Mesodermal cell (in vitro differentiated cells): ENCODE results near the gene TBC1D9B.
"Not testable (repeated sequence)": the region's sequence is repeated elsewhere in the genome, so short reads cannot be mapped to it uniquely, and the experiment has no call there.

ENCODE experiments used
- H3K27ac ChIP-seq: 2 replicates; pipeline ENCODE4 v1.7.0; 2013; ENCODE audit warnings: mild to moderate bottlenecking, low read depth, low read length, moderate library complexity; ENCODE audit not compliant: severe bottlenecking
- H3K36me3 ChIP-seq: 2 replicates; pipeline ENCODE4 v1.7.1; 2013; ENCODE audit warnings: mild to moderate bottlenecking, low read length, moderate library complexity; ENCODE audit not compliant: control insufficient read depth, insufficient read depth
- H3K4me1 ChIP-seq: one replicate; pipeline ENCODE4 v1.7.1; 2013; ENCODE audit warnings: mild to moderate bottlenecking, low read length; ENCODE audit not compliant: insufficient read depth, control insufficient read depth, poor library complexity, severe bottlenecking
- H3K4me3 ChIP-seq: 2 replicates; pipeline ENCODE4 v1.7.0; 2013; ENCODE audit warnings: low read length, control low read depth, mild to moderate bottlenecking; ENCODE audit not compliant: insufficient read depth, poor library complexity, severe bottlenecking; ENCODE audit errors: extremely low read depth
- H3K9me3 ChIP-seq: 2 replicates; pipeline ENCODE4 v1.7.1; 2013; ENCODE audit warnings: mild to moderate bottlenecking, low read length, moderate library complexity; ENCODE audit not compliant: control insufficient read depth
- WGBS, 2 experiments: methylation state at CpG; one replicate each; pipeline ENCODE4 v1.1.5; 2013; ENCODE audit warnings: missing lambda C conversion rate in 2 of 2; ENCODE audit not compliant: insufficient coverage in 2 of 2; 5-methylcytosine and 5-hydroxymethylcytosine counted together

TBC1D9B gene

DNA sequence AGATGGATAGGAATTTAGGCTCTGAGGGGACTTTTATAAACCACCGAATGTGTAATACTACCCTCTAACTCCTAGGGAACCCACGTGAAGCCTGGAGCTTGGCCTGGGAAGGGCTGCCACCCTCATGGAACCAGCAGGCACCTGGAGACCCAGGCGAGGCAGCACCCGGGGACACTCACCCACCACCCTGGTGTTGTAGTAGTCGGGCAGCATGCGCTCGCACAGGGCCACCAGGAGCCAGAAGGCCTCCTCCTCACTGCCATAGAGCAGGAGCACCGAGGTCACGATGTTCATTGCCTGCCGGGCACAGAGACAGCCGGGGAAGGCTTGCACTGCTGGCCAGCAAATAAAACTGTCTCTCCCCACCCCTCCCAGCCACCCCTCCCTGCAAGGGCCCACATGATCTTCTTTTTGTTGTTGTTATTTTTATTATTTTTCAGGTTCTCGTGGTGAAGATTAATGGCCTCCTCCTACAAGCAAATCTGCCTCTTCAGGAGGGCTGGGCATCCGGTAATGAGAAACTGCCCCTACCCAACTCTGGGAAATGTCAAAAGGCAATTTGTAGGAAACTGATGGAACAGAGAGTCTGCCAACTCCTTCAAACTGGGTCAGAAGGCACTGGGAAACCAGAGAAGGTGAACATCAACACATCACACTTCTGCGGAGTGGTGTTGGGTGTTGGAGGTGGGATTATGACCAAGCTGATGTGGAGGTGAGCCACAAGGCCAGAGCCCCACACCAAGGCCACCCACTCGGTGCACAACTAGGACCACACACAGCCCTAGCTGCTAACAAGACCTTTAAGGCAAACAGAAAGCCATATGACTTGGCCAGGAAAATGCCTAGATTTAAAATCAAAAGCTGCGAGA lies 31.7 kb downstream of the TBC1D9B start:
- H3K36me3 ChIP-seq = peaks cover 79% of the 10 kb centered on the region

DNA sequence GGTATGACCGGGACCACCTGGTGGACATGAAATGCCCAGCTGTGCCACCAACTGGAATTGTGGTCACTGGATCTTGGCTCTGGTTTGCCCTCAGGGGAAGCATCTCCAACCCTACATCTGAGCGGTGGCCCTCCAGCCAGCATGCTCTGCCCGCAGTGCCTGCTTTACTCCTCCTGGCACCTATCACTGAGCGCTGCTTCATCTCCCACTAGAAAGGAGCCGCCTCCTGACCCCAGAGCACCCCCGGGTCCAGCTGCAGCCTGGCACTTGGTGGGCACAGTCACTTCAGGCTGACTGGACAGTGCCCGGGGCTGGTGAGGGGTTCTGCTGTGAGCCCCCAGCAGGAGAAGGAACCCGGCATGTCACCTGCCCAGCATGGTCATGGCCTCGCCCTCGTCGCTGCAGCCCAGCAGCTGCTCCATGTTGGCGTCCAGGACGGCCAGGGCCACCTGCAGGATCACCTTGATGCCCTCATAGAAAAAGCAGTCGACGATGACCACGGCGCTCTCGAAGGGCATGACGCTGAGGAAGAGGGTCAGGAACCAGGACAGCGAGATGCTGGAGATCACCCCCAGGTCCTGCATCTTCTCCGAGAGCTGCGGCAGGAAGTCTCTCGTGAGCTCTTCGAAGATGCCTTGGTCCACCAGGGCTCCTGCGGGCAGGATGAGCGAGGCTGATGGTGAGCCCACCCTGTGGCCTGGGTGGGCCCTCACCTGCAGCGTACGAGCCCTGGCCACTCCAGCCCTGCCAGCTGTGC lies 33.0 kb downstream of the TBC1D9B start:
- no peaks in the 10 kb centered on the region for H3K4me1 ChIP-seq
- no peak overlapping the region for H3K27ac ChIP-seq
- H3K9me3 ChIP-seq = no peaks in the 10 kb centered on the region
- H3K36me3 ChIP-seq = peaks cover 81% of the 10 kb centered on the region
- WGBS, 2 experiments = 95 to 97% methylated on average over 25 of the region's 28 CpGs
- no peak overlapping the region for H3K4me3 ChIP-seq

More for the DNA sequence above, 31.7 kb downstream of the TBC1D9B start:
- Histone ChIP-seq H3K9me3 (no peaks in the 10 kb centered on the region), H3K4me3 (no peak overlapping the region), H3K4me1 (no peaks in the 10 kb centered on the region), H3K27ac (no peak overlapping the region)
- 95 to 98% methylated on average over 7 of the region's 16 CpGs for WGBS, 2 experiments

DNA sequence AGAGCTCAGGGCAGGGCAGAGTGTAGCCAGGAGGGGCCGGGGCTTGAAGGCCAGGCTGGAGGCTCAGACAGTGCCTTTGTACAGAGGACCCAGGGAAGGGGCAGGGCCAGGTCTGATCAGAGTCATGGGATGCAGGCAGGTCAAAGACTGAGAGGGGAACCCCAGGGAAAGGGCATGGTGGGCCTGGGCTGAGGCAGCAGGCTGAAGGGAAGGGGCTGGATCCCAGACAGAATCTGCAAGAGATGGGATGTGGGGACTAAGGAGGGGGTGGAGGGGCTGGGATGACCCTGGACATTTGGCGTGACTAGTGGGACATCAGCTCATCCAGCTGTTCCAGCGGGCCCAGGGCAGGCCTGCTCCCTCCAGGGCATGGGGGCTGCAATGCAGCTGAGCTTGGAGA lies 33.6 kb downstream of the TBC1D9B start:
- Histone ChIP-seq H3K4me3 (no peak overlapping the region), H3K27ac (no peak overlapping the region), H3K9me3 (no peaks in the 10 kb centered on the region), H3K36me3 (peaks cover 82% of the 10 kb centered on the region), H3K4me1 (no peaks in the 10 kb centered on the region)
- WGBS, 2 experiments = 92 to 100% methylated on average over 1 to 3 of the region's 3 CpGs

DNA sequence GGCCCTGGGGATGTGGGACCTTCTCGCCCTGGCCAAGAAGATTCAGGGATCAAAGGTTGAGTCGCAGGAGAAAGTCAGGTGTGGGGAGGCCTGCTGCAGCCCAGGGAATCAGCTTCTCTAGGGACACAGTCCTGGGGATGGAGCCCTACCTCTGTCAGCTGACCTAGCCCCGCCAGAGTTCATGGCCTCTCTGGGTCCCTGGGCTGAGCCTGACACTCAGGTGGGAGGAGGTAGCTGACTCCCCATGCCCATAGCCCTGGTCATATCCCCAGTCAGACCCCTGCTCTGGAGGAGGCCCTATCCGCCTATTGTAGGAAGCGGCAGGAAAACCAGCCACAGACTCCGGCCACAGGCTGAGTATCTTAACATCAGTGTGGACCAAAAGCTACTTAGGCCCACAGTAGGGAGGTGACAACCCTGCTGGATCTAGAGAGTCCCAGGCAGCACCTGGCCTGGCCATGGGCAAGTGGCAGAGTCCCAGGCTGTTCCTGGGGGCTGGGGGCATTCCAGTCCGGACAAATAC lies 34.0 kb downstream of the TBC1D9B start:
- WGBS, 2 experiments = 93 to 95% methylated on average over 4 to 6 of the region's 7 CpGs

DNA sequence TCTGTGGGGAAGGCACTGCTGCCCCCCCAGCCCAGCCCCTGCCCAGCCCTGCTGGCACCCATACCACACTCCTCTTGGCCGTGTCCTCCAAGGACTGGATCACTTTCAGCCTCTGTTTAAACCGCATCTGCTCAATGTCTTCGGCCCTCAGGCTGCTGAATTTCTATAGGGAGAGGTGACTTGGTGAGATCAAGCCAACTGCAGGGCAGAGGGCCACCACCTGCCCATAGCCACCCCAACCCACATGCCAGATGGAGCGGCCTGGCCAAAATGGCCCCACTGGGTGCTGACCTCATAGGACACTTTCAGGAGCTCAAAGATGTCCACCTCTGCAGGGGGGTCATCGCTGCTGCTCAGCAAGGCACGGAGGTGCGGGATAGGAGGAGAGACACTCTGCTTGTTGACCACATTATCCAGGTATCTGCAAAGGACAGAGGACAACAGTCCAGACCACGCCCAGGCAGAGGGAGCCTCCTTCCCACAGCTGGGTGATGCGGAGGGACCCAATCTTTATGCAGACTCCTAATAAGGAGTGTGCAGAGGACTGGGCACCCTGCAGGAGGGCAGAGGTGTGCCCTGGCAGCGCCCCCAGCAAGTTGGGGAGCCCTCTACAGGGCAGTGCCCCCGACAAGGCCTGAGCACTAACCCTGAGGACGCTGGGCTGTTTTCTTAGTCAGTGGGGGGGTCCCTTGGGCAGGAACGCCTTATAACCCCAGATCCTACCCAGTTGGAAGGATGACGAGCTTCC lies 34.7 kb downstream of the TBC1D9B start:
- Histone ChIP-seq H3K4me3 (no peak overlapping the region), H3K36me3 (peaks cover 79% of the 10 kb centered on the region), H3K9me3 (no peaks in the 10 kb centered on the region), H3K27ac (no peak overlapping the region), H3K4me1 (no peaks in the 10 kb centered on the region)
- WGBS, 2 experiments = 97 to 99% methylated on average over 9 to 12 of the region's 14 CpGs

More for the DNA sequence above, 34.0 kb downstream of the TBC1D9B start:
- no peaks in the 10 kb centered on the region for H3K9me3 ChIP-seq
- peaks cover 82% of the 10 kb centered on the region for H3K36me3 ChIP-seq
- H3K27ac ChIP-seq = no peak overlapping the region
- H3K4me1 ChIP-seq = no peaks in the 10 kb centered on the region
- no peak overlapping the region for H3K4me3 ChIP-seq

DNA sequence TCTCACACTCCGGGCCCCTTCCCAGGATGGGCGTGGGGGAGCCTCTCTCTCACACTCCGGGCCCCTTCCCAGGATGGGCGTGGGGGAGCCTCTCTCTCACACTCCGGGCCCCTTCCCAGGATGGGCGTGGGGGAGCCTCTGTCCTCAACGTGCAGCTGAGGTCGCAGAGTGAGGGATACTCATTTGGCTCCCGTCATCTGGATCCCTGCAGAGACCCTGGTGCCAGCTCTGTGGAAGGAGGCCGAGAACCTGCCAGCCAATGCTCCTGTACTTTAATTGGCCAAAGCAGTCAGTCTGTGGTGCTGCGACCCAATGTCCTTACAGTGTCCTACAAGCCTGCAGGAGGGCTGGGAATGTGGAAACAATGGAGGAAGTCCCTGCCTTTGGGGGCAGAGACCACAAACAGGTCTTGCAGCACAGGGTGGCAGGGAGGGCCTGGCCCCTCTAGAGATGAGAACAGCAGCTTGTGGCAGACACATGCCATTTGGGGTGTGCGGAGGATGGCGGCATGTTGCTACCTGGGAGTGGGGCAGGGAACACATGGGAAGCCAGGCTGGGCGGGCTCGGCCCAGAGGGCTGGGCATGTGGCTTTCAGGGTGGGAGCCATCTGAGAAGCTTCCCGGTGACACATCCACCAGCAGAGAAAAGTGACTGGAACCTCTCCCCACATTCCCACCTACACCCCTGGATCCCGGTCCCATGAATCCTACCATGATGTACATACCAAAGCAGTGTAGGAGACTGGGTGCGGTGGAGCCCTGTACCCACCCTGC lies 35.5 kb downstream of the TBC1D9B start:
- Histone ChIP-seq H3K36me3 (peaks cover 79% of the 10 kb centered on the region), H3K27ac (no peak overlapping the region), H3K9me3 (no peaks in the 10 kb centered on the region), H3K4me1 (no peaks in the 10 kb centered on the region), H3K4me3 (no peak overlapping the region)
- 97 to 98% methylated on average over 10 to 14 of the region's 18 CpGs for WGBS, 2 experiments

DNA sequence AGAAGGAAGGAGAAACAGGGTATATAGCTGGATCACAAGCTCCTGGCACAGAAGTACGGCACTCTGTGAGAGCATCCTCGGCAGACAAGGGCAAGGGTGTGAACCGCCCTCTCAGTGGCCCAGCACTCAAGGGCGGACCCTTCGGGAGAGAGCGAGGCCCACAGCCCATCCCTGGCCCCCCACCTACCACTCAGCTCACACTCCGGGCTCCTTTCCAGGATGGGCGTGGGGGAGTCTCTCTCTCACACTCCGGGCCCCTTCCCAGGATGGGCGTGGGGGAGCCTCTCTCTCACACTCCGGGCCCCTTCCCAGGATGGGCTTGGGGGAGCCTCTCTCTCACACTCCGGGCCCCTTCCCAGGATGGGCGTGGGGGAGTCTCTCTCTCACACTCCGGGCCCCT lies 36.2 kb downstream of the TBC1D9B start:
- H3K27ac ChIP-seq, H3K9me3 ChIP-seq, H3K4me1 ChIP-seq, H3K4me3 ChIP-seq: not testable (repeated sequence)
- H3K36me3 ChIP-seq = peaks cover 85% of the 10 kb centered on the region
- WGBS, 2 experiments = 94 to 96% methylated on average over 5 to 9 of the region's 14 CpGs

DNA sequence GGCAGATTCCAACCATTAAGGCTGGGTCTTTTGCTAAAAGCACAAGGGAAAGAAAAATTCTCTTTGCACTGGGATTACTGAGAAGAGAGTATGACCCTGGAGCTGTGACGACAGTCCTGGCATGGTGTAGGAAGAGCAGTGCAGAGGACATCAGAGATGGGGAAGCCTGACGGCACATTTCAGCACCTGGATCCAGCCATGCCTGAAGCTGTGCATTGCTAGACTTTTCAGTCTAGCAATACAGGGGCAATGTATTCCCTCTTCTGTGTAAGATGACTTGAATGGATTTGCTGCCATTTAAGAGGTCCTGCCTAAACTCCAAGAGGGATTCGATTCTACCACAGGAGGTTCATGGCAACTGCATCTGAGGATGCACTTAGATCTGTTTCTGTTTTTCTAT lies 36.7 kb downstream of the TBC1D9B start:
- WGBS, 2 experiments = 96 to 98% methylated on average over 3 of the region's 3 CpGs
- no peak overlapping the region for H3K4me3 ChIP-seq
- no peaks in the 10 kb centered on the region for H3K9me3 ChIP-seq
- no peaks in the 10 kb centered on the region for H3K4me1 ChIP-seq
- no peak overlapping the region for H3K27ac ChIP-seq
- H3K36me3 ChIP-seq = peaks cover 86% of the 10 kb centered on the region

DNA sequence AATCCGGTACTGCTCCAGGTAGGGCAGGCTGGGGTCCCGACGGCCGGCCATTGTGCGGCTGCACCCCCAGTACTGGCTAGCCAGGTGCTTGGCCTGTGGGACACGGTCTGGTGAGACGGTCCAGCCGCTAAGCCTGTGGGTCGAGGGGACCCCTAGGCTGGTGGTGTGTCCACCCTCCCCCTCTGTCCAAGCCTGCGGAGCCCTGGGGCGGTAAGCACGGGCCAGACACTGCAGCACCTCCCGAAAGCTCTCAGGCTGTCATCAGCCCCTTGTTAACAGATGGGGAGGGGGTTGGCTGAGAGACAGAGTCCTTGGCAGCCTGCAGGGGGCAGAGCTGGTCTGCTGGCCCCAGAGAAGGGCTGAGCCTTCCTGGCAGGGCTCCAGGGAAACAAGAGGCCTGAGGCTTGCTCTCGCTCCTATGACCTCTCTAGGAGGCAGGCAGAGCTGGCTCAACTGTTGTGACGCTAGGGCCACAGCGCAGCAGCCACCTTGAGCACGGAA lies 37.2 kb downstream of the TBC1D9B start:
- no peak overlapping the region for H3K4me3 ChIP-seq
- no peaks in the 10 kb centered on the region for H3K9me3 ChIP-seq
- no peaks in the 10 kb centered on the region for H3K4me1 ChIP-seq
- 79 to 85% methylated on average over 14 to 16 of the region's 17 CpGs for WGBS, 2 experiments
- H3K27ac ChIP-seq = no peak overlapping the region
- H3K36me3 ChIP-seq = peaks cover 81% of the 10 kb centered on the region
